Prostate gland (tissue), 2 donors: ENCODE results near the gene HIVEP3.

ENCODE experiments used
- POLR2A ChIP-seq: fragments of 450-650 bp; IDR thresholded peaks from one replicate; pipeline ENCODE4 v1.6.1; 2016; ENCODE audit warnings: antibody characterized with exemption, mild to moderate bottlenecking
- TF ChIP-seq, protein P1 (sequence below), 4 experiments: fragments of 200-600 bp in 2 of 4; fragments of 450-650 bp in 2 of 4; sonication (generic) in 2 of 4; IDR thresholded peaks; 1 replicate in 3 of 4; 2 replicates in 1 of 4; pipeline ENCODE4 v1.5.1; 2016 to 2019; ENCODE audit warnings: antibody characterized with exemption in 4 of 4, mild to moderate bottlenecking in 2 of 4, moderate library complexity in 2 of 4

- TF ChIP-seq, protein P1, sequence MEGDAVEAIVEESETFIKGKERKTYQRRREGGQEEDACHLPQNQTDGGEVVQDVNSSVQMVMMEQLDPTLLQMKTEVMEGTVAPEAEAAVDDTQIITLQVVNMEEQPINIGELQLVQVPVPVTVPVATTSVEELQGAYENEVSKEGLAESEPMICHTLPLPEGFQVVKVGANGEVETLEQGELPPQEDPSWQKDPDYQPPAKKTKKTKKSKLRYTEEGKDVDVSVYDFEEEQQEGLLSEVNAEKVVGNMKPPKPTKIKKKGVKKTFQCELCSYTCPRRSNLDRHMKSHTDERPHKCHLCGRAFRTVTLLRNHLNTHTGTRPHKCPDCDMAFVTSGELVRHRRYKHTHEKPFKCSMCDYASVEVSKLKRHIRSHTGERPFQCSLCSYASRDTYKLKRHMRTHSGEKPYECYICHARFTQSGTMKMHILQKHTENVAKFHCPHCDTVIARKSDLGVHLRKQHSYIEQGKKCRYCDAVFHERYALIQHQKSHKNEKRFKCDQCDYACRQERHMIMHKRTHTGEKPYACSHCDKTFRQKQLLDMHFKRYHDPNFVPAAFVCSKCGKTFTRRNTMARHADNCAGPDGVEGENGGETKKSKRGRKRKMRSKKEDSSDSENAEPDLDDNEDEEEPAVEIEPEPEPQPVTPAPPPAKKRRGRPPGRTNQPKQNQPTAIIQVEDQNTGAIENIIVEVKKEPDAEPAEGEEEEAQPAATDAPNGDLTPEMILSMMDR (IDR thresholded peaks at IDR 0.05): no peak
- no peak for TF ChIP-seq POLR2A
Observed at GRCh38 chr1:41672641-41673361, 245.9 kb downstream of the HIVEP3 start.
